ENCODE results near the gene MZF1.
"Not testable (repeated sequence)": the region's sequence is repeated elsewhere in the genome, so short reads cannot be mapped to it uniquely, and the experiment has no call there.

Gene MZF1

DNA sequence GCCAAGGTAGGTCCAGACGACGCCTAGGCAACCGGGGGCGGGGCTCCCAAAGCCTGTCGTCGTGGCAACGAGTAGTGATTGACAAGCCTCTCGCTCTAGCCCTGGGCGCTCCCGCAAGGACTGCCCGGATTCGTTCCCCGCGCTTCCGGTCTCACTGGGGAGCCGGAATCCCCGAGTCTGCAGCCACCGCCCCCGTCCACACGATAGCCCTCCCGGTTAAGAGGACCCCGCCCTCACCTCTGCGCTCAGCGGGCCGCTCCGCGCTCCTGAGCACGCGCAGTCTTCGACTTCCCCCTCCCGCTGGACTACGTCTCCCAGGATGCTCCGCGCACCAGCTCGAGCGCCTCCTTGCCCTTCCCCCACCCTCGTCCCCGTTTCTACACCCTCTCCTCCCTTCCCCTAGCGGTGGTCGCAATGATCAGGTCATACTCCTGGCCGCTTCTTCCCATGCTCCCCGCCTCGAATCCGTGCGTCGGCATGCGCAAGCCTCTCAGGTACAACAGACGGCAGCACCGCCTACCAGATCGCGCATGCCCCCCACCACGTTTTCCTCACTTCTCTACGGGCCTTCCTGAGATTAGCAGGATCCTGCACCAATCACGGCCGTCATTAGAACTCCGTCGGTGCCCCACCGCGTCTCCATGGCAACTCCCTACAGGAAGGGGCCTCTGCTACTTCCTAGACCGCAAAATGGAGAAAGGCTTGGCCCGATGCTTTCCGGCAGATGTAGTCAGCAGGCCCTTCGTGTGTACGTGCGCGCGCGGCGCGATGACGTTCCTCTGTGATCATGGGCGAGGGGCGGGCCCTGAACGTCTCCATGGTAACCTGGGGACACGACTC lies at the start of gene MZF1:
Gene MZF1 (minus strand): TSS at position 518 of the 840 bp plus-strand sequence. CDS start 1,946 bp downstream, outside the sequence.
- DNase-seq: no peak

DNA sequence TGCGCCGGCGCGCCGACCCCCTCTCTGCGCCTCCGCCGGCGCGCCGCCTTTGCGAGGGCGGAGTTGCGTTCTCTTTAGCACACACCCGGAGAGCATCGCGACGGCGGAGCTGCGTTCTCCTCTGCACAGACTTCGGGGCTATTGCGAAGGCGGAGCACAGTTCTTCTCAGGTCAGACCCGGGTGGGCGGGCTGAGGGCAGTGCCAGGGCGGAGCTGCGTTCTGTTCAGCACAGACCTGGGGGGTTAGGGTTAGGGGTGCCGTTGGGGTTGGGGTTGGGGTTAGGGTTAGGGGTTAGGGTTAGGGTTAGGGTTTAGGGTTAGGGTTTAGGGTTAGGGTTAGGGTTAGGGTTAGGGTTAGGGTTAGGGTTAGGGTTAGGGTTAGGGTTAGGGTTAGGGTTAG lies 34.1 kb upstream of the MZF1 start:
- DNase-seq: not testable (repeated sequence)

DNA sequence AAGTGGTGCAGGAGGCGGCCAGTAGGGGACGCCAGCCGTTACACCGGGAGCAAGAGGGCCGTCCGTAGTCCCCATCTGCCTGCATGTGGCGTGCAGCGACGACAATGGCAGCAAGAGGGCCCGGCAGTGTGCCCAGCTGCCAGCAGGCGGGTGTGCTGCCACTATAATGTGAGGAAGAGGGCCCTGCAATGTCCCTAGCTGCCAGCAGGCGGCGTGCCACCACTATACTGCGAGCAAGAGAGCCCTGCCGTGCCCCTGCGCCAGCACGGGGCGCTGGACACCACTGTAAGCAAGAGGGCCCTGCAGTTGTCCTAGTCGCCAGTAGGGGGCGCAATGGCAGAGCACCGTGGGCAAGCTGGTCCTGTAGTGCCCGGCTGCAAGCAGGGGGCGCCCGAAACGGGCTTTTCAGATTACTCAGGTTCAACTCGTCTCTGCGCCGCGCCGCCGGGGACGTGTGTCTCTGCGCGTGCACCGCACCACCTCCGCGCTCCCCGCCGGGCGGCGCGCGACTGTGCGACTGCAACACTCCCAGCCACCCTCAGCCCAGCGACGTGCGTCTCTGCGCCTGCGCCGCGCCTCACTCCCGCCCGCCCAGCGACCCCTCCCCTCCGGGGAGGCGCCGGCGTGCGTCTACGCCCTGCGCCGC lies 33.2 kb upstream of the MZF1 start:
- not testable (repeated sequence) for DNase-seq

DNA sequence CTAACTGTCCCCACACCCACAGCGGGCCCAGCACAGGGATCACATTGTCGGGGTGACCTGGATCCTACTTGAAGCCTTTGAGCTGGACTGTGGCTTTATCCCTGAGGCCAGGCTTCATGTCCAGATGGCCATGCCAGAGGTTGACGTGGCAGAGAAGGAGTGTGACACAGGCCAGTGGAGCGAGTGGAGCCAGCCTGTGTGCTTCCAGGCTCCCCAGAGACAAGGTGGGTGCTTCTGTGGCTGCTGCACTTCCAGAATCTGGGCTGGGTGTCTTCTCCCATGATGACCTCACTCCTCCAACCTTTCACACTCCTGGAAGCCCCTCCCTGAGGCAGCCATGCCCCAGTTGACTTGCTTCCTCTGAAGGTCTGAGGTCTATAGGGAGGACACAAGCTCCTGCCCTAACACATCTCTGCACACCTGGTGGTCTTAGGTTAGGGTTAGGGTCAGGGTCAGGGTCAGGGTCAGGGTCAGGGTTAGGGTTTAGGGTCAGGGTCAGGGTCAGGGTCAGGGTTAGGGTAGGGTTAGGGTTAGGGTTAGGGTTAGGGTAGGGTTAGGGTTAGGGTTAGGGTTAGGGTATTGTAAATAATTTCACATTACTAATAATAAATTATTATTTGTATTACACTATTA lies 13.1 kb upstream of the MZF1 start:
- no peak for DNase-seq

DNA sequence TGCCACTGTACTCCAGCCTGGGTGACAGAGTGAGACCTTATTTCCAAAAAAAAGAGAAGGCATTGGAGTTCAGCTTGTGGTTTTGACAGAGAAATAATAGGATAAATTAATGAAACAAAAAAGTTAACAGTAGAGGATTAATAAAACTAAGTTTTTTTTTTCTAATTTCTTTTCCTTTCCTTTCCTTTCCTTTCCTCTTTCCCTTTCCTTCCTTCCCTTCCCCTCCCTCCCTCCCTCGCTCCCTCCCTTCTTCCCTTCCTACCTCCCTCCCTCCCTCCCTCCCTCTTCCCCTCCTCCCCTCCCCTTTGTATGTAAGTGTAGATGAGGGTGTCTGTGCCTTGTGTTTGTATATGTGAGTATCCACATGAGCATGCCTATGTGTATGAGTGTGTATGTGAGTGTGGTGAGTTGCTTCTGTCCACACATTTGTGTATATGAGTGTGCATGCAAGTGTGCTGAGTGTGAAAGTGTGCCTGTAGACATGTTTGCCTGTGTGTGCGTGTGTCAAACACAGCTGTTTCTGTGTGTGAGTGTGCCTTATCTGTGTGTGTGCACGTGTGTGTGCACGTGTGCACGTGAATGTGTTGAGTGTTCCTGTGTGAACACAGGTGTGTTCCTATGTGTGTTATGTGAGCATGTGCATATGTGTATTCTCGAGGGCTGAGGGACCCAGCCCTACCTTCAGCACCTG lies 12.5 kb upstream of the MZF1 start:
- DNase-seq: no peak

DNA sequence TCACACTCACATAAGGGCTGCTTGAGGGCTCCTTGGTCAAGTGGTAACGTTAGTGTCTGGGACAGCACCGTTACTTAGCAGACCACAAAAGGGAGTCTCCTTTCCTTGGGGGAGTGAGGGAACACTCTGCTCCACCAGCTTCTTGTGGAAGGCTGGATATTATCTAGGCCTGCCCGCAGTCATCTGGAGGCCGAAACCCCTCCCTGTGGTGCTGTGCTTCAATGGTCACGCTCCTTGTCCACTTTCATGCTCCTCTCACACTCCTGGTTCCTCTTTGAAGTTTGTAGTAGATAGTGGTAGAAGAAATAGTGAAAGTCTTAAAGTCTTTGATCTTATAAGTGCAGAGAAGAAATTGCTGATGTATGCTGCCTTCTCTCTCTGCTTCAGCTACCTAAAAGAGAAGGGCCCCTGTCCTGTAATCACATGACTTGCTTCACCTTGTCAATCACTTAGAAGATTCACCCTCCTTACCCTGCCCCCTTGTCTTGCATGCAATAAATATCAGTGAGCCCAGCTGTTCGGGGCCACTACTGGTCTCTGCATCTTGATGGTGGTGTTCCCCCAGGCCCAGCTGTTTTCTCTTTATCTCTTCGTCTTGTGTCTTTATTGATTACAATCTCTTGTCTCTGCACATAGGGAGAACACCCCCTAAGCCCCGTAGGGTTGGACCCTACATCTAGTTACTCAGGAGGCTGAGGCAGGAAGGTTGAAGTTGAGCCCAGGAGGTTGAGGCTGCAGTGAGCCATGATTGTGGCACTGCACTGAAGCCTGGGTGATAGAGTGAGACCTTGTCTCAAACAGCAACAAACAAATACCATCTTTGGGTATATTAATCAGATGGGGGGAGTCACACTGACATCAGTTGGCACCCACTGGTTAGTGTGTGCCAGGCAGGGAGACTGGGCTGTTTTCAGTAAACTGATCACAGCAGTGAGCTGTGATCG lies 11.6 kb upstream of the MZF1 start:
- DNase-seq: no peak

DNA sequence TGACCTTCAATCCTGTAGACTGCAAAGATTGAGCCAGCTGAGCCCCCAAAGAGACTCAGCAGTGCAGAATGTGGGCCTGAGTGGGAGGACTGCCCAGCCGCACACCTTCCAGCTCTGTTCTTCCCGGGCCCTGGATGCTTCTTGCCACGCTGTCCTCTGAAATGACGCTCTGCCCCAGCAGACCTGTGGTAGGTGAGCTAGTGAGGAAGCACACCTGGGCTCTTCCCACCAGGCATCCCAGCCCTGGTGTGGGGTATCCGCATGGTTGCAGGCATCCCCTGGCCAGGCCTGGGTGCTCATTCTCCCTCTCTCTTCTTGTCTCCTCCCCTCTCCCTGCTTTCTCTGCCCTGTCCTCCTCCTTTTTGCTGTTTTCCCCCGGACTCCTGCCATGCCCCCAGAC lies 9.8 kb upstream of the MZF1 start:
- DNase-seq: no peak

DNA sequence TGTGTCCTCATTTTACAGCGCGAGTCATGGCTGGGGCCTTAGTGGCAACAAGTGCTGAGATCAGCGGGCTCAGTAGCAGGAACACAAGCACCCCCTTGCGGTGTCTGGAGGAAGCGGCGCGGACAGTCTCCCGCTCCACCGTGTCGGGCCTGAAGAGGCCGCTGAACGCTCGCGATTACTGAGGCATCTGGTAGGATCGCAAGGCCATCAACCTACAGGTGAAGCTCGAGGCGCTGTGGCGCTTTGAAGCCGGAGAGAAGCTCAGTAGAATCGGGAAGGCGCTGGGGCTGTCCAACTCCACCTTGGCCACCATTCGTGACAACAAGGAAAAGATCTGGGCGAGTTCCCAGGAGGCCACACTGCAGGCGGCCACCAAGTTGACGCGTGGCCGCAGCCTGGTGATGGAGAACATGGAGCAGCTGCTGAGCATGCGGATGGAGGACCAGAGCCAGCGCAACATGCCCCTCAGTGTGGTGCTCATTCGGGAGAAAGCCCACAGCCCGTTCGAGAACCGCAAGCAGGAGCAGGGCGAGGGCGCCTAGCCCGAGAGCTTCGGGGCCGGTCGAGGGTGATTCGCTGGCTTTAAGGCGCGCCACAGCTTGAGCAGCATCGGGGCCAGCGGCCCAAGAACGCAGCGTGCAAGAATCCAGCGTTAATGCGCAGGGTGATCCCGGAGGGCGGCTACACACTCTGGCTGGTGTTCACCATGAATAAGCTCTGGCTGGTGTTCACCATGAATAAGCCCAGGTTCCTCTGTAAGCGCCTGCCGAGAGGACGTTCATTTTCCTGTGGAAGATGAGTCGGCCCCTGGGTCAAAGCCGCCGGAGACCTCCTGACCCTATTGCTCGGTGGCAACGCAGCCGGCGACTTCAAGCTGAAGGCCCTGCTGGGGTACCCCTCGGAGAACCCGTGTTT lies 8.3 kb upstream of the MZF1 start:
- DNase-seq: no peak

DNA sequence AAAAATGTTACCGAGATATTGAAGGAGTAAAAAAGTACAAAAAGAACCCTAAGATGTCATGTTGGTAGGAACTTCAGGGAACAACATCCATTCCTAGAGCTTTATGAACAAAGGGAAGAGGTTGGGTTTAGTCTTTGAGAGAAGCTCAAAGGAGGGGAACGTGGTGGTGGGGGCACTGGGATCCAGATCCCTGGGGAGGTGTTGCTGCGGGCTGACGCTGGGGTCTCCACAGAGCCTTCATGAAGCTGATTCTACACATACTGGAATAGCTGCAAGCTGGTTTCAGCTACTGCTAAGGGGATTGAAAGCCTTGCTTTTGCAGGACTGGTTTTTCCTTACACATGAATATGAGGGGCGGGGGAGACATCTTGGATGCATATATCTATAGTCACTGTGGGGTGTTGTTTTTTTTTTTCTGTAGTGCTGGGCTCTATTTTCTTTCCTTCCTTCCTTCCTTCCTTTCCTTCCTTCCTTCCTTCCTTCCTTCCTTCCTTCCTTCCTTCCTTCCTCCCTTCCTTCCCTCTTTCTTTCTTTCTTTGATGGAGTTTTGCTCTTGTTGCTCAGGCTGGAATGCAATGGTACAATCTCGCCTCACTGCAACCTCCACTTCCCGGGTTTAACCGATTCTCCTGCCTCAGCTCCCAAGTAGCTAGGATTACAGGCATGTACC lies 6.5 kb upstream of the MZF1 start:
- DNase-seq: no peak

DNA sequence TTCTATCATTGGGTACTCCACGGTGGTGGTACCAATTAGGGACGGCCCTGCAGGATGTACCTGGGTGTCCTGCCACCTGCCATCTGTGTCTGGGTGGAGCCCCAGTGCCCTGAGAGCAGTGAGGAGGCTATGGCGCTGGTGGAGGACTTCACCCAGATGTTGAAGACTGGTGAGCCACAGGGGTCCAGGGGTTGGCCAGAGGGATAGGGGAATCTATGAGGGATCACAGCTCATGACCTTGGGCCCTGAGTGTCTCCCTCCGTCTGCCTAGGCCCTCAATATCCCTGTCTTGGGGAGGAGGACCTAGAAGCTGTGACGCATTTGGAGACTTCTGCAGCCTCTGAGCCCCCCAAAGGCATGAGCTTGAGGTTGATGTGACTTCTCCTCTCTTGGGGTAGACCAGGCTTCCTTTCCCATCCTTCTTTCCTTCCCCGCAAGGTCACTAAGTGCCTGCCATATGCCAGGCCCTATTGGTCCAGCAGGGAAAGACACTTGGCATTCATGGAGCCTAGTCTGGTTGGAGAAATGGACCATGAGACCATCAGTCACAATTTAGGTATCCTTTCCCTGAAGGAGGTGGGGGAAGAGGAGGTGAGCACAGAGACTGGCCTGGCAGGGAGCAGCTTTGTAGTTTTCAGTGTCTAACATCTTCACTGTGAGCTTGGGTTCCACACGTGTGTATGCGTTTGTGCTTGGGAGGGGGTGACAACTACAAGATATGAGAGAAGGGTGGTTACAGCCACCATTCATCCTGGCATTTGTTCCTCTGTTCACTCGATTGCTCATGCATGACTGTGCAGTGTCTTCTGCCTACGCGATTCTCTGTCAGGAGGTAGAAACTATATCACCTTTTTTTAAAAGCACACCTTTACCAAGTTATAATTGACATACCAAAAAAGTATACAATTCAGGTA lies 5.1 kb upstream of the MZF1 start:
- DNase-seq: no peak

DNA sequence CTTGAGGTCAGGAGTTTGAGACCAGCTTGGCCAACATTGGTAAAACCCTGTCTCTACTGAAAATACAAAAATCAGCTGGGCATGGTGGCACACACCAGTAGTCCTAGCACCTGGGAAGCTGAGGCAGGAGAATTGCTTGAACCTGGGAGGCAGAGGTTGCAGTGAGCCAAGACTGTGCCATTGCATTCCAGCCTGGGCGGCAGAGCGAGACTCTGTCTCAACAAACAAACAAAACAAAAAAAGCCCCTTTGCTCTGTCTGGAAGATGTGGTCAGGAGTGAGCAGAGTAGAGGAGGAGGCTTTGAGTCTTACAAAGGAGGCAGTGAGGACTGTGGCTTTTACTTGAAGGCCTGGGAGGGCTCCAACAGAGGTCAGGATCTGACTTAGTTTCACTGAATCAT lies 4.4 kb upstream of the MZF1 start:
- DNase-seq: not testable (repeated sequence)

DNA sequence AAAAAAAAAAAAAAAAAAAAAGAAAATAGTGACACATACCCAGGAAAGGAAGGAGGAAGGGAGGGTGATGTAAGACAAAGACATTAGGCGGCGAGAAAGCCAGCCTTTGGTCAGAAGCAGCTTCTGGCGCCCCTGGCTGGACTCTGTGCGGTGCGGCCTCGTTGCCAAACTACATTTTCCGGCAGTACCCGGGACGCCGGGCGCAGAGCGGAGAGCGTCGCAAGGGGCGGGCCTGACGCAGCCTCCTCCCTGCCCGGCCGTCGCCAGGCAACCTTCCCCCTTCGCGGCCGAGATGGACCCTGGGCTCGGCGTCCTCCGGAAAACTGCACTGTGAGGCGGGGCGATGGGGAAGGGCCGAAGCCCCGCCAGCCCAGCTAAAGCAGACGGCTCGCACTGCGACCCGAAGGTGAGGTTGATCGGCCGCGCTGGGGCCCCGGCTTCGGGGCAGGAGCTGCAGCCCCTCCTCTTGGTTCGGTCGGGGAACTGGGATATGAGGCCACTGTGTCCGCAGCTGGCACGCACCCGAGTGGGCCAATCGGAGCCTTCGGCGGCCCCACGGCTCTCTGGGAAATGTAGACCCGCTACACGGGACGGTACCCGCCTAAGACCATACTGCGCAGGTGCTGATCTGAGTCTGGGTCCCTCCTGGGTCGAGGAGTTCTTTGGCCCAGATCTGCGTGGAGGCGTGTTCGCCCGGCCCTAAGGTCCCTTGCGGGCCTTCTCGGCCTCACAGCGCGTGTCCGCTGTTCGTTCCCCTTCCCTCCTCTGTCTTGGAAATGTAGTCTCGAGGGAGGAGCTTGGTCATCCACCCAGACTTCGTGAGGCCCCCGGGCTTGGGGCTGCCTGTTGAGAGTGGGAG lies 2.3 kb upstream of the MZF1 start:
- no peak for DNase-seq

DNA sequence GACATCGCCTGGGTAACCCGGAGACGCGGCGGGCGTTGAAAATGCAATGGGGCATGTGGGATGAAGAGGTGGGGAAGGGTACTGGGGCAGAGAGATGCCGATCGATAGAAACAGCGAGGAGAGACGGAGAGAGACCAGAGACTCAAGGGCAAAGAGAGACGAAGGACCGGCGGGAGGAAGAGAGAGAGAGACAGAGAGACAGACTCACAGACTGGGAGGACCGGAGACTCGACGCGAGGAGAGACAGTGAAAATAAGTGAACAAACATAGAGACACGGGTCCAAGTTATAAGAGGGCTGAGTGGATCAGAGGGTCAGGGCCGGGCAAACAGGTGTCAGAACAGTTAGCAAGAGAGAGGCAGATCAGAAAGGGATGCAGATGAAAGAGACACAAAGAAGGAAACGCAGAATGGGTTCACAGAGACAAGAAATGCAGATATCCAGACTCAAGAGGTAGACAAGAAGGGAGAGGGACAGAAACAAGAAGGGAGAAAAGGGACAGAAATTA lies 576 bp upstream of the MZF1 start:
- no peak for DNase-seq

DNA sequence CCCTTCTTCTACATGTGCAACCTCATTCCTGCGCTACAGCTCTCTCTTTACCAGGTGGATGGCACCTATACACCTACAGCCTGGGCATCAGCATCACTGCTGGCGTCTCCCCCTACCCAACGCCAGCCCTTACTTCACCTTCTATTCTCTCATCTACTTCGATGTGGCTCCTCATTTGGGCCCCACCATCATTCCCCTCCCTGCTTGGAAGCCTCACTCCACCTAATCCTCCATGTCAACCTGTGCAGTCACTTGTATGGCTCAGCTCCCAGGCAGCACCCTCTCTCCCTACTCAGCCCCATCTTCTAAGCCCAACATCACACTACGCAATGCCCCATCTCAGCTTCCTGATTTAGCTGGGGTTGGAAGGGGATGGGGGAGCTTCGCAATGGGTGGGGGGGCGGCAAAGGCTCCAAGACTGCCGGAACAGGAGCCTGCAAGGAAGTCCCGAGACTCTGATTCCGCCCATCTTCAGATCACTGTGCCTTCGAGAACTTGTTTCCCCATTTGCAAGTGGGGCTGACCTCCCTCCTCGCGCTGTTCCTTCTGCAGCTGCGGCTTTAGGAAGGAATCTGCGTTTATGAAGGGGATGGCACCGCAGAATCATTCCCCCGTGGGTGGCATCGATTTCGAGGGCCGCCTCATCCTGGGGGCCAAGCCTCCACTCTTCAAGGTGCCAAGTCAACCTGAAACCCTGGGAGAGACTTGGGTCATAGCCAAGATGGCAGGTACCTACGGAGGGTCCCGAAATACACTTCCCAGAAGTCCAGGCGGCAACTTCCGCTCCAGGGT lies 913 bp downstream of the MZF1 start:
- DNase-seq: no peak

DNA sequence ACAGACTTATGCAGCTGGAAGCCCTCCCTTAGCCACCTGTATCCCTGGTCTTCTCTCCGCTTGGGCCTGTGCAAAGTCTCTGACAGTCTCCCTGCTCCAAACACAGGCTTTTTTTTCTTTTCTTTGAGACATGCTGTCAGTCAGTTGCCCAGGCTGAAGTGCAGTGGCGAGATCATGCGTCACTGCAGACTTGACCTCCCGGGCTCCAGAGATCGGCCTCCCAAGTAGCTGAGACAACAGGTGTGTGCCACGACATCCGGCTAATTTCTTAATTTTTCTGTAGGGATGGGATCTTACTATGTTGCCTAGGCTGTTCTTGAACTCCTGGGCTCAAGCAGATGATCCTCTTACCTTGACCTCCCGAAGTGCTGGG lies 1.6 kb downstream of the MZF1 start:
- DNase-seq: no peak

DNA sequence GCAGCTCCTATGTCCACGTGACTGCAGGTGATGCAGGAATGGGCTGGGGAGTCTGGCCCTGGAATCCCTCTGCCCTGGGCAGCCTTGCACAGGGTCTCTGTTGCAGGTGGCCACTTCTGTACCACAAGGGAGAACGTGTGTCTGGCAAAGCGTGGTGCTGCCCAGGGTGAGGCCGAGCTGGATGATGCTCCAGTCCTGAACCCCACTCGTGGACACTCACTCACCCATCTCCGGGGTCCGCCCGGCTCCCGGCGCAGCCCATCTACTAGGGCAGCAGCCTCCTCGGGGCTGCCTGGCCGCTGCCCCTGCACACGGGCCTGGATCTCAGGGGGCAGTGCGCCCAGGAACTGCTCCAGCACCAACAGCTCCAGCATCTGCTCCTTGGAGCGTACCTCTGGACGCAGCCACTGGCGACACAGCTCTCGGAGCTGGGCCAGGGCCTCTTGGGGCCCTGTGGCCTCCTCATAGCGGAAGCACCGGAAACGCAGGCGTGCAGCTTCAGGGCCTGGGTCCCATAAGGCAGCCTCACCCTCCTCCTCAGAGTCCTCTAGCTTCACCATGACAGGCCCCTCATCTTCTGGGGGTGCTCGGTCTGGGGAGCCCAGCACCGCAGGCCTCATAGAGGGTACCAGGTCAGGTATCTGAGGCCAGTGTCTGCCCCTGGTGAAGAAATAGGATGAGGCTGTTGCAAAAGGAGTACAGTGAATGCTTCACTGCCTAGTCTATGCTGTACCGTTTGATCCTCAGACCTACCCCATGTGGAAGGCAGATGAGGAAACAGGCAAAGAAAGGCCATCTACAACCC lies 2.2 kb downstream of the MZF1 start:
- no peak for DNase-seq

Data from DMS53 (cell line).